NOMO-1 (cell line): ENCODE measurements around the gene PCID2.

Experiments
- DNase-seq, 2 experiments: peaks; one replicate each; lab custom pipeline; 2025; ENCODE audit not compliant: unreplicated experiment in 2 of 2; lab: John Stamatoyannopoulos, UW

Gene PCID2

GRCh38 chr13:113135281-113135760 lies 73.1 kb downstream of the PCID2 start:
- DNase-seq, result no peak

GRCh38 chr13:113129921-113130750 lies 78.3 kb downstream of the PCID2 start:
- DNase-seq, result no peak

DNA sequence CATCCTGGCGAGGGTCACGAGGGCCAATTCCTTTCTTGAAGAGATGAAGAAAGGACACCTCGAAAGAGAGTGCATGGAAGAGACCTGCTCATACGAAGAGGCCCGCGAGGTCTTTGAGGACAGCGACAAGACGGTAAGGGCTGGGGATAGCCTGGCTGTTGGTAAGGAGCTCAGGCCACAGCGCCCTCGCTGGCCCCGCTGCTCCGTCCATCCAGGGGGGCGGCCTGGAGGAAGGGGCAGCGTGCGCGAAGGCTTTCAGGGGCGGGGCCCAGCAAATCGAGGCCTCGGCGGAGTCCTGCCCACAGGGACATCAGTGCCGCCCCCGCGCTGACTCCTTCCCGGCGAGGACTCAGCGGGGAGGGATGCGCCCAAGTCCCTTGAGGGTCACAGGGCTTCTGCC lies 79.0 kb downstream of the PCID2 start:
- DNase-seq, result no peak
